ENCODE measurements around the gene NBEA.

DNA sequence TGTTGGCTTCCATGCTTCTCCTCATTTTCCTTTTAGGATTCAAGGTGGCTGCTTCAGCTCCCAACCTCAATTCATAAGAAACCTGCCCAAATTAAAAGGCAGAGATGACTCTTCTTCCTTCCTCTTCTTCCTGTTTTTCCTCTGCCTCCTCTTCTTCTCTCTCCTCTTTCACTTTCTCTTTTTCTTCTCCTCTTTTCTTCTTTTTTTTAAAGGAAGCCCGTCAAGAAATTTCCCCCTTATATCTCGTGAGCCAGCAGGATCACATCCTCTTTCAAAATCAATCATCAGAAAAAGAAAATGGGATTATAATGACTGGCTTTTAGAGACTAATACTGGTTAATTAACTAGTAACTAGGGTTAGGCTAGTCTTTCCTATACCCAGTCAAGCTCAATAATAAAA, 220.3 kb downstream of the NBEA start:
- TF ChIP-seq, protein P1, sequence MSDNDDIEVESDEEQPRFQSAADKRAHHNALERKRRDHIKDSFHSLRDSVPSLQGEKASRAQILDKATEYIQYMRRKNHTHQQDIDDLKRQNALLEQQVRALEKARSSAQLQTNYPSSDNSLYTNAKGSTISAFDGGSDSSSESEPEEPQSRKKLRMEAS (IDR thresholded peaks at IDR 0.05): no peak
- TF ChIP-seq, protein P2, sequence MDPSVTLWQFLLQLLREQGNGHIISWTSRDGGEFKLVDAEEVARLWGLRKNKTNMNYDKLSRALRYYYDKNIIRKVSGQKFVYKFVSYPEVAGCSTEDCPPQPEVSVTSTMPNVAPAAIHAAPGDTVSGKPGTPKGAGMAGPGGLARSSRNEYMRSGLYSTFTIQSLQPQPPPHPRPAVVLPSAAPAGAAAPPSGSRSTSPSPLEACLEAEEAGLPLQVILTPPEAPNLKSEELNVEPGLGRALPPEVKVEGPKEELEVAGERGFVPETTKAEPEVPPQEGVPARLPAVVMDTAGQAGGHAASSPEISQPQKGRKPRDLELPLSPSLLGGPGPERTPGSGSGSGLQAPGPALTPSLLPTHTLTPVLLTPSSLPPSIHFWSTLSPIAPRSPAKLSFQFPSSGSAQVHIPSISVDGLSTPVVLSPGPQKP (IDR thresholded peaks at IDR 0.05; ENCODE audit: low read depth, low read length): no peak
- TF ChIP-seq RAD21 (conservative IDR thresholded peaks at IDR 0.05 in 1 of 2, IDR thresholded peaks at IDR 0.05 in 1 of 2) (no peak), SMC3 (IDR thresholded peaks at IDR 0.05) (no peak), POLR2A (IDR thresholded peaks at IDR 0.05; ENCODE audit: low read length) (no peak), POLR2AphosphoS2 (conservative IDR thresholded peaks at IDR 0.05; ENCODE audit: low read length) (no peak), RFX5 (IDR thresholded peaks at IDR 0.05) (no peak)
- TF ChIP-seq, protein P3, sequence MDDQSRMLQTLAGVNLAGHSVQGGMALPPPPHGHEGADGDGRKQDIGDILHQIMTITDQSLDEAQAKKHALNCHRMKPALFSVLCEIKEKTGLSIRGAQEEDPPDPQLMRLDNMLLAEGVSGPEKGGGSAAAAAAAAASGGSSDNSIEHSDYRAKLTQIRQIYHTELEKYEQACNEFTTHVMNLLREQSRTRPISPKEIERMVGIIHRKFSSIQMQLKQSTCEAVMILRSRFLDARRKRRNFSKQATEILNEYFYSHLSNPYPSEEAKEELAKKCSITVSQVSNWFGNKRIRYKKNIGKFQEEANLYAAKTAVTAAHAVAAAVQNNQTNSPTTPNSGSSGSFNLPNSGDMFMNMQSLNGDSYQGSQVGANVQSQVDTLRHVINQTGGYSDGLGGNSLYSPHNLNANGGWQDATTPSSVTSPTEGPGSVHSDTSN (IDR thresholded peaks at IDR 0.05): no peak
- TF ChIP-seq, protein P4, sequence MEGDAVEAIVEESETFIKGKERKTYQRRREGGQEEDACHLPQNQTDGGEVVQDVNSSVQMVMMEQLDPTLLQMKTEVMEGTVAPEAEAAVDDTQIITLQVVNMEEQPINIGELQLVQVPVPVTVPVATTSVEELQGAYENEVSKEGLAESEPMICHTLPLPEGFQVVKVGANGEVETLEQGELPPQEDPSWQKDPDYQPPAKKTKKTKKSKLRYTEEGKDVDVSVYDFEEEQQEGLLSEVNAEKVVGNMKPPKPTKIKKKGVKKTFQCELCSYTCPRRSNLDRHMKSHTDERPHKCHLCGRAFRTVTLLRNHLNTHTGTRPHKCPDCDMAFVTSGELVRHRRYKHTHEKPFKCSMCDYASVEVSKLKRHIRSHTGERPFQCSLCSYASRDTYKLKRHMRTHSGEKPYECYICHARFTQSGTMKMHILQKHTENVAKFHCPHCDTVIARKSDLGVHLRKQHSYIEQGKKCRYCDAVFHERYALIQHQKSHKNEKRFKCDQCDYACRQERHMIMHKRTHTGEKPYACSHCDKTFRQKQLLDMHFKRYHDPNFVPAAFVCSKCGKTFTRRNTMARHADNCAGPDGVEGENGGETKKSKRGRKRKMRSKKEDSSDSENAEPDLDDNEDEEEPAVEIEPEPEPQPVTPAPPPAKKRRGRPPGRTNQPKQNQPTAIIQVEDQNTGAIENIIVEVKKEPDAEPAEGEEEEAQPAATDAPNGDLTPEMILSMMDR (IDR thresholded peaks at IDR 0.05): no peak

Data from A549 (cell line).